GM12874 (cell line): ENCODE data around the gene METTL25.

Source experiments
- TF ChIP-seq, protein P1 (sequence below): IDR thresholded peaks from 2 replicates; pipeline ENCODE4 v1.5.1; 2011; ENCODE audit warnings: low read depth, mild to moderate bottlenecking, control low read depth, low read length, moderate library complexity; ENCODE audit not compliant: insufficient read depth

METTL25 gene

DNA sequence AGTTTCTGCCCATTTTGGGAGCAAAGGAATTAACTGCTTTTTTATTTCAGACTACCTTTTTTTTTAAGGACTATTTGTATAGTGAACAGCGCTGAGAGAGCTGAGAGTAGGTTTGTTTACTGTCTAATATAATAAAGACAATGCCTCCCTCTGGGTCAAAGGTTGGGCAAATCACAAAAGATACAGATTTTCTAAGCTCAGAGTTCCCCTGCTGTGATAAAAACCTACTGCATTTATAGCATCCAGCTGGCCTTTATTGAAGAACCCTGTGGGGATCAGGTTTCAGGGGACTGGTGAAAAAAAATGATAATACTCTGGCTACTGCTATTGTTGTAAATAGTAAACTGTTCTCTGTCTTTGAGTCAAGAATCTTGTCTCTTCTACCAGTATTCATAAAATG is 28.8 kb upstream of the METTL25 start:
- TF ChIP-seq, protein P1, sequence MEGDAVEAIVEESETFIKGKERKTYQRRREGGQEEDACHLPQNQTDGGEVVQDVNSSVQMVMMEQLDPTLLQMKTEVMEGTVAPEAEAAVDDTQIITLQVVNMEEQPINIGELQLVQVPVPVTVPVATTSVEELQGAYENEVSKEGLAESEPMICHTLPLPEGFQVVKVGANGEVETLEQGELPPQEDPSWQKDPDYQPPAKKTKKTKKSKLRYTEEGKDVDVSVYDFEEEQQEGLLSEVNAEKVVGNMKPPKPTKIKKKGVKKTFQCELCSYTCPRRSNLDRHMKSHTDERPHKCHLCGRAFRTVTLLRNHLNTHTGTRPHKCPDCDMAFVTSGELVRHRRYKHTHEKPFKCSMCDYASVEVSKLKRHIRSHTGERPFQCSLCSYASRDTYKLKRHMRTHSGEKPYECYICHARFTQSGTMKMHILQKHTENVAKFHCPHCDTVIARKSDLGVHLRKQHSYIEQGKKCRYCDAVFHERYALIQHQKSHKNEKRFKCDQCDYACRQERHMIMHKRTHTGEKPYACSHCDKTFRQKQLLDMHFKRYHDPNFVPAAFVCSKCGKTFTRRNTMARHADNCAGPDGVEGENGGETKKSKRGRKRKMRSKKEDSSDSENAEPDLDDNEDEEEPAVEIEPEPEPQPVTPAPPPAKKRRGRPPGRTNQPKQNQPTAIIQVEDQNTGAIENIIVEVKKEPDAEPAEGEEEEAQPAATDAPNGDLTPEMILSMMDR, result no peak

GRCh38 chr12:82350161-82350560 is 8.2 kb upstream of the METTL25 start:
- TF ChIP-seq, protein P1, result no peak

DNA sequence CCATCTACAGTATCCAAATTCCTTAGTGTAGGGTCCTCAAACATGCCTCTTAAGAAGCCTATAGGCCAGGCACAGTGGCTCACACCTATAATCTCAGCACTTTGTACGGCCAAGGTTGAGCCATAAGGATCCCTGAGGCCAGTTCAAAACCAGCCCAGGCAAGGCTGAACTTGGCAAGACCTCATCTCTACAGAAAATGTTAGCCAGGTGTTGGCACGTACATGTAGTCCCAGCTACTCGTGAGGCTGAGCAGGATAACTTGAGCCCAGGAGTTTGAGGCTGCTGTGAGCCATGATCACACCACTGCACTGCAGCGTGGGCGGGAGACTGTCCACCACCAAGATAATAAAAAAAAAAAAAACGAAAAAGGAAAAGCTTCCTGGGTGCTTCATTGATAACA is 6.9 kb upstream of the METTL25 start:
- TF ChIP-seq, protein P1, result no peak

DNA sequence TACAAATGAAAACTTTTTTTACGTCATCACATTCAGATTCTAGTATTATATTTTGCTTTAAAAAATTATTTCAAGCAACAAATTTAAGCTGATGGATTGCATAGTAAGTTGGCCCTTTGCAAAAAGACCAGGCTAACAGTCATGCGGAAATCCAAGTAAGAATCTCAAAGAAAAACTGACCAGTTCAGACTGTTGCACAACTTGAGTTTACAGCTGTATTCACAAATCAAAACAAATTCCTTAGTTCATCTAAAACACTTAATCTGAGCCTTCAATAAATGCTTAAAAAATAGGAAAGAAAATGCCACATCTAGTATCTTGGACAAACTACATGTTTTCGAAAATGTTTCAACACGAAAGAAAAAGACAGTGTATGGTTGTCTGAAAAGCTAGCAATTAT is 989 bp upstream of the METTL25 start:
- TF ChIP-seq, protein P1, result no peak

- TF ChIP-seq, protein P1, result no peak
Observed at GRCh38 chr12:82357845-82358199, 507 bp upstream of the METTL25 start.

- TF ChIP-seq, protein P1, result no peak
Observed at GRCh38 chr12:82359115-82359478, 768 bp downstream of the METTL25 start.

DNA sequence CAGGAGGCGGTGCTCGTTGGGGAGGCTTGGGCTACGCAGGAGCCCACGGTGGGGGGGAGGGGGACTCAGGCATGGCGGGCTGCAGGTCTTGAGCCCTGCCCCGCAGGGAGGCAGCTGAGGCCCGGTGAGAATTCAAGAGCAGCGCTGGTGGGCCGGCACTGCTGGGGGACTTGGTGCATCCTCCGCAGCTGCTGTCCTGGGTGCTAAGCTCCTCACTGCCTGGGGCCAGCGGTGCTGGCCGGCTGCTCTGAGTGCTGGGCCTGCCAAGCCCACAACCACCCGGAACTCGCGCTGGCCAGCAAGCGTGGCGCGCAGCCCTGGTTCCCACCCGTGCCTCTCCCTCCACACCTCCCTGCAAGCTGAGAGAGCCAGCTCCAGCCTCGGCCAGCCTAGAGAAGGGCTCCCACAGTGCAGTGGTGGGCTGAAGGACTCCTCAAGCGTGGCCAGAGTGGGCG is 3.2 kb downstream of the METTL25 start:
- TF ChIP-seq, protein P1, result no peak

GRCh38 chr12:82363990-82364389 is 5.7 kb downstream of the METTL25 start:
- TF ChIP-seq, protein P1, result no peak
